ENCODE data around the gene RNFT2. TPM values are rescaled to one million over a fixed set of nuclear protein-coding genes. Genes with fewer than 3 reads are reported as not detected.
A peak's percentile ranks its signal among the peaks of the same experiment; 100 is the strongest.

Gene RNFT2
- total and polyA plus RNA-seq, 5 donors = 0.81 to 3.8 (median 2.5) TPM

DNA sequence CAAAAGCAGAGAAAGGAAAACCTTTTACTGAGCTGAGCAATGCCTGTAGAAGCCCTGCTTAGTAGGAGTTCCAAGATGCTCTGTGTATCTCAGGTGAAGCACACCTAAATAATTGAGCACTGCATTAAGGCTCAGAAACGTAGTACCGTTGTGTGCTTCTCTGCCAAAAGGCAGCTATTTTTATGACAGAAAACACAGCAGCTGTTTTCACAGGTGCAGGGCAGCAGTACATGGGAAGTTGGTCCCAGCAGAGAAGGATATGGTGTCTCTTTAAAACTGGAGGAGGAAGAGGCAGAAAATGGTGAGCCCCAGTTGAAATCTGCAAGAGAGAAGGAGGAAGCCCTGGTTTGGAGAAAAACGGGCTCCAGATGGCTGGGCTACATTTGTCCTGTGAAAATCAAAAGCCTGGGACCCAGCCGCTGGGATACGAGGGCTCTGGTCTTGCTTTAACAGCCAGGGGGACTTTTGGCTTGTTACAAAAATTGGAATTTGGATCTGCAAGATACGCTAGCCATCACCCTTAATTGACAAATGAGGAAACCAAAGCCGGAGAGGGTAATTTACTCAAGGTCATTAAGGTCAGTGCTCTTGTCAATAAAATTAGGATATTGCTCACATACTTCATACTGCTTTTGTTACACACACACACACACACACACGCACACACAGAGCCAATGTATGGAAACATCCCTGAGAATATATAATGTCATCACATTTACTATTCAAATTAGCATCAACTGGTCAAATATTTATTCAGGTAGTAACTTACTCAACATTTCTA lies 27.6 kb upstream of the RNFT2 start:
- H3K9me3 ChIP-seq (ENCODE audit: control insufficient read depth, low read length) = no peaks in the 10 kb centered on the region
- 61% methylated on average over 8 of the region's 8 CpGs for WGBS
- H3K27me3 ChIP-seq (ENCODE audit: control insufficient read depth, insufficient read depth) = no peaks in the 10 kb centered on the region
- H3K4me1 ChIP-seq (ENCODE audit: control insufficient read depth, insufficient read depth, low read length) = peaks cover 4% of the 10 kb centered on the region
- intact Hi-C loops (cut with DNase I) = loop anchor here in 1 of 4 donors (10.0 kb wide), 1 partner anchor 716 kb away; no protein-coding TSS in a partner anchor
- DNase-seq = no peak
- no peak overlapping the region for H3K27ac ChIP-seq (ENCODE audit: low read length)
- no peak for ATAC-seq
- no peak overlapping the region for H3K4me3 ChIP-seq (ENCODE audit: low read length)

DNA sequence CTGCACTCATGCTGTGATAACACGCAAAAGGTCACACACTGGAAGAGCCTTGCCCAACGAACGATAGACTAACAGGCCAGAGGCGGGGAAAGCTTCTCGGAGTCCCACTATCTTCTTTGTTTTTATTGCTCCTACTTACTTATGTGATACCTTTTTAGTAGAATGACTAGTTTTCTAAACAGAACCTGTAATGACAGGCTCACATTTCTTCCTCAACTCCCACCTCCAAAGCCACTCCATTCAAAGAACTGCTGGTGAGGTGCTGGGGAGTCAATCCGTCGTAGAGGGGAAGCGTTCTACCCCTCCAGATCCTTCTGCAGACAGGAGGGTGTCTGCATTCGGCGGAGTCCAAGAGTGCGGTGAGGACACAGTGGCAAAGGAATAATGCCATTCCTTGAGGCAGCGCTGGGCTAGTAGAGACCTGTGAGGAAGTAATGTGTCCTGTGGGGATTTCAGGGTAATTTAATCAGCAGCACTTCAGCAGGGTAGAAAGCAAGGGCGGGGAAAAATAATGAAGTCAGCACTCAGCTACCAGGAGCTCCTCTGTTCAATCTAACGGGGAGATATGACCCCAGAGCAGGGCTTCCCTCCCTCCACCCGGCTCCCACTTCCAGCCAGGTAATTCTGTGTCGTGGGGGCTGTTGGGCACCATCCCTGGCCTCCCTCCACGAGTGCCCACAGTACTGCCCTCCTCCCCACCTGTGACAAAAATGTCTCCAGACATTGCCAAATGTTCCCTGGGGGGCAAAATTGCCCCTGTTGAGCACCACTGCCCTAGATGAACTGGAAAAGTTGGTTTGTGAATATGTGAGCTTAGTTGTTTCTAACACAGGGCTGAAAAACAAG lies 25.4 kb upstream of the RNFT2 start:
- no peak for DNase-seq
- peaks cover 6% of the 10 kb centered on the region for H3K4me1 ChIP-seq (ENCODE audit: control insufficient read depth, insufficient read depth, low read length)
- no peak overlapping the region for H3K27ac ChIP-seq (ENCODE audit: low read length)
- H3K9me3 ChIP-seq (ENCODE audit: control insufficient read depth, low read length) = no peaks in the 10 kb centered on the region
- 83% methylated on average over 17 of the region's 17 CpGs for WGBS
- H3K27me3 ChIP-seq (ENCODE audit: control insufficient read depth, insufficient read depth) = no peaks in the 10 kb centered on the region
- intact Hi-C loops (cut with DNase I) = loop anchor here in 1 of 4 donors (10.0 kb wide), 1 partner anchor 718 kb away; no protein-coding TSS in a partner anchor
- H3K4me3 ChIP-seq (ENCODE audit: low read length) = no peak overlapping the region
- no peak for ATAC-seq

DNA sequence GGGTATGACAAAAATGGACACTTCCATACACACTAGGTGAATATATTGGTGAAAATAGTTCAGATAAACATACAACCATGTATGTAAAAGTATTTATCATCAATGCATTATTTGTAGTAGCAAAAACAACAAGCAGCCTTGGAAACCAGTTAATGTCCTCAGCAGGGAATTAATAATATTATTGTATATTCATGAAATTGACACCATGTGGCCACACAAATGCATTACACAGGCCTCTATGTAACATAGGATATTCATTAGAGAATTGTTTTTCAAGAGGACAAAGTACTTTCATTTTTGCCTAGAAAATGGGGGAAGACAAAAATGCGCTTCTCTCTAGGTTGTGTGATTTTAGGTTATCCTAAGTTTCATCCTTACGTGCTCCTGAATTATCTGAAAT lies 24.6 kb upstream of the RNFT2 start:
- Histone ChIP-seq H3K27me3 (ENCODE audit: control insufficient read depth, insufficient read depth) (no peaks in the 10 kb centered on the region), H3K27ac (ENCODE audit: low read length) (no peak overlapping the region), H3K4me3 (ENCODE audit: low read length) (no peak overlapping the region), H3K9me3 (ENCODE audit: control insufficient read depth, low read length) (no peaks in the 10 kb centered on the region), H3K4me1 (ENCODE audit: control insufficient read depth, insufficient read depth, low read length) (peaks cover 9% of the 10 kb centered on the region)
- 97% methylated on average over 2 of the region's 2 CpGs for WGBS
- no peak for ATAC-seq
- DNase-seq = no peak
- intact Hi-C loops (cut with DNase I) = loop anchor here in 1 of 4 donors (10.0 kb wide), 1 partner anchor 719 kb away; no protein-coding TSS in a partner anchor

DNA sequence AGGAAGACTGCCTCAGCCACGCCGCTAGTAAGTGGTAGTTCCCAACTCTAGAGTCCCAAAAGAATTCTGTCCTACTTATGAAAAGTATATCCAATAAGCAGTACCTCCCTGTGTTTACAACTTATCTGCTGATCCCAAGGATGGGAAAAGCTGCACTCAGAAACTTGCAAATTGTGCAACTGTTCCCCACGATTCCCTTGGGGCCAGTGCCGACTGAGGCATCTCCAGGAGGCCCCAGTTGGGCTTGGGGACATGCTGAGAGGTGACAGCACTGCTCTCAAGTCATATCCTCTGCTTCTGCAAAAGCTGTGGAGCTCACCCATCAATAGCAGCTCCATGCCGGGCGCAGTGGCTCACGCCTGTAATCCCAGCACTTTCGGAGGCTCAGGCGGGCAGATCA lies 23.9 kb upstream of the RNFT2 start:
- H3K4me3 ChIP-seq (ENCODE audit: low read length) = no peak overlapping the region
- no peak overlapping the region for H3K27ac ChIP-seq (ENCODE audit: low read length)
- DNase-seq = no peak
- no peaks in the 10 kb centered on the region for H3K27me3 ChIP-seq (ENCODE audit: control insufficient read depth, insufficient read depth)
- 84% methylated on average over 9 of the region's 9 CpGs for WGBS
- ATAC-seq = no peak
- peaks cover 6% of the 10 kb centered on the region for H3K4me1 ChIP-seq (ENCODE audit: control insufficient read depth, insufficient read depth, low read length)
- intact Hi-C loops (cut with DNase I) = loop anchor here in 1 of 4 donors (10.0 kb wide), 1 partner anchor 719 kb away; no protein-coding TSS in a partner anchor
- no peaks in the 10 kb centered on the region for H3K9me3 ChIP-seq (ENCODE audit: control insufficient read depth, low read length)

DNA sequence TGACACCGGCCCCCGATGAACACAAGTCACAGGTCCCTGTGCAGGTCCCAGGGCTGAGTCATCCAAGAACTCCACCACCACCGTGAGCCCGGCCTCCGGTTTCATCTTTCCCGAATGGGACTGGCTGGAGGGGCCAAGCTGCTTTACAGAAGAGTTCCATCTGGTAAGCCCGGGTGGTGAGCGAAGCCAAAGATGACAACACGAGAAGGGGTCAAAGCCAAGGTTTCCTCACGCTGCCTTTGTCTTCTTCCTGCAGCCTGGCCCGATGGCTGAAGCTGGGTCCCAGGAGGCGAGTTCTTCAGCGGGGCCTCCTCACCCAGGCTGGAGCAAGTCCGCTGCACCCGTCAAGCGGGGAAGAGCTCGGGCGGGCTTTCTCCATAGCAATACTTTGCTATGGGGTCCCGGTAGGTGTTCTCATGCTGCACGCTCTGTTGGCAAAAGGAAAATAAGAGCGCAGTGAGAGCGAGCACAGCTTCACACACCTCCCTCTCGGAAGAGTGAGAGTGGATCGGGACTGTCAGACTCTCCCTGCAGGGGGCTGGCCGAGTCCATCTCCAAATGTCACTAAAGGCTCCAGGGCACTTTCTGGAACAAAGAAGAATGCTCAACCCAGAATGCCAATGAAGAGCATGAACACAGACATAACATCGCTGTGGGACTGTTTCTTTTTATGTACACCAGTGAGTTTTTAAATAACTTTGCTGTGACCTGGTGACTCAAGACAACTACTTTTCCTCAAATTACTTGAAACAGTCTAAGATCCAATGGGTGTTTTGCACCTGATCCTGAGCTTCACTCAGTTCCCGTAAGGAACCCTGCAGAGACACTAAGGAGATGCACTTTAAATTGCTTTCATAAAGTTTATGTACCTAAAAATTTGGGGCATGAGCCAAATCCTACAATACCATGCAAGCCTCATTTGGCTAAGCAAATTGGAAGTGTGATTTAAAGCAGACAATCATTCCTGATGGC lies 20.4 kb upstream of the RNFT2 start:
- H3K27ac ChIP-seq (ENCODE audit: low read length) = no peak overlapping the region
- peak; percentile 83 to 89 for ATAC-seq

DNA sequence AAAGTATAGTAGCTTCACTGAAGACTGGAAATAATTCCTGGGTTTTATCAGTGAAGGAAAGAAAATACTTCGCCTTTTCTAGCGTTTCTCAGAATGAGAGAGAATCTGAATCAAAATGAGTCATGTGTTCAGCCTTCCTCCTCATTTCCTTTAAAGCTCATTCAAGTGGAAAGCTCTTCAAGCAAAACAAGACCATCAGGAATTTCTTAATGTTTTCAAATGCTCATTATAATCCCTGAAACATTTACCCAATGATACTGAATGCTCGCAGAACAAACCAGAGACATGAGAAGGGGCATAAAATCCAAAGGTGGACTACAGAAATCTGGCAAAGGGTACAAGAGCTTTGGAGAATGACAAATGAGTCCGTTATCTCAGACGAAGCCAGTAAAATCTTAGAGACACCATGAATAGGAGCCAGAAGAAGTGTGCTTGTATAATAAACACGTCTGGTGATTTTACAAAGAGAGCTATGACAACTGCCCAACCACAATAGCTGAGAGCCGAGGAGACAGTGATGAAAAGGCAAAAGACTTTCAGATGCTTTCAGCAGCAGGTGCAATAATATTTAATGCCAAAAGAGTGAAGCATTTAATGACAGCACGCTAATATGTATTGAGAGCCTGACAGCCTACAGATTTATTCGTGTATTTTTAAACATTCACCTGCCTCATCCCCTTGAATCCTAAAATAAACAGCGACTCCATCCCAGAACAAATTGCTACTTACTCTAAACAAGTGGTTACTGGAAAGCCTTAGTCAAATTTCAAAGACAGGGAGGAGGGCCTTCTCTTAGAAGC lies 19.3 kb upstream of the RNFT2 start:
- intact Hi-C loops (cut with DNase I) = loop anchor here in 1 of 4 donors (10.0 kb wide), 1 partner anchor 724 kb away; no protein-coding TSS in a partner anchor
- peaks cover 6% of the 10 kb centered on the region for H3K4me1 ChIP-seq (ENCODE audit: control insufficient read depth, insufficient read depth, low read length)
- DNase-seq (no peak), ATAC-seq (no peak)
- no peaks in the 10 kb centered on the region for H3K27me3 ChIP-seq (ENCODE audit: control insufficient read depth, insufficient read depth)
- WGBS = 46% methylated on average over 10 of the region's 10 CpGs
- no peak overlapping the region for H3K27ac ChIP-seq (ENCODE audit: low read length)
- no peaks in the 10 kb centered on the region for H3K9me3 ChIP-seq (ENCODE audit: control insufficient read depth, low read length)
- no peak overlapping the region for H3K4me3 ChIP-seq (ENCODE audit: low read length)

More for the DNA sequence above, 20.4 kb upstream of the RNFT2 start:
- DNase-seq = peak; percentile 78 to 86 (median 85)
- Histone ChIP-seq H3K4me3 (ENCODE audit: low read length) (no peak overlapping the region), H3K9me3 (ENCODE audit: control insufficient read depth, low read length) (no peaks in the 10 kb centered on the region), H3K27me3 (ENCODE audit: control insufficient read depth, insufficient read depth) (no peaks in the 10 kb centered on the region), H3K4me1 (ENCODE audit: control insufficient read depth, insufficient read depth, low read length) (peaks cover 6% of the 10 kb centered on the region)
- WGBS = 60% methylated on average over 27 of the region's 27 CpGs
- intact Hi-C loops (cut with DNase I) = loop anchor here in 1 of 4 donors (10.0 kb wide), 1 partner anchor 723 kb away; no protein-coding TSS in a partner anchor

DNA sequence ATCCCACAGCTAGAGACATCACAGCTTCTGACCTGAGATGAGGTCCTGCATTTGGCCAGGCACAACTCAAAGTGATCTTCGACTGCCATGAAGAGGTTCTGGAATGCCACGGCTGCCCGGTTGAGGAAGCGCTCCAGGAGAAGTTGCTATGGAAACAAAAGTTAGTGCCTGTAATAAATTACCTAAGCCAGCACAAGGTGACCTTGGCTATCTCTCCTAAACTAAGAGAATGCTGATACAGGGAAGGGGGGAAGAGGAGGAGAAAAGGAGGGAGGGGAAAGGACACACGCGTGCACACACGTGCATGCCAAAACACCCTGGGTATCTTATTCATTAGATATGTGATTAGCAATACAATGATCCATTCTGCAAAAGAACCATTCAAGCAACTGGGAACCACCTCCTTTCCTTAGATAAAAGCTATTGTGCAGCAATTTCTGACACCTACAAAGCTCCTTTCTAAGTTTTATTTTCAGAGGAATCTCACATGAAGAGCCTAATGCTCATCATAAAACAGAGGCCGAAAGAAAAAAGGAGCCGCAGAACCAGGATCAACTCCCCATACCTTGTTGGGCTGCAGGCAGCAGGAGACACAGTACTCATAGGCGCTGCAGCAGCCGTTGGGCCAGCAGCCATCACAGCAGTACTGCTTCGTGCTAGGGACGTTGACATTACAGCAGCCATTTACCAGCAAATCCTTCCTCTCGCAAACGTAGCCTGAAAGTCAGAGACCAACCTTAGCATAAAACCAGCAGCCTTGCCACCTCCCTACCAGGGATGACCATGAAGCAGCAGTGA lies 18.2 kb upstream of the RNFT2 start:
- no peak overlapping the region for H3K4me3 ChIP-seq (ENCODE audit: low read length)
- no peaks in the 10 kb centered on the region for H3K27me3 ChIP-seq (ENCODE audit: control insufficient read depth, insufficient read depth)
- H3K27ac ChIP-seq (ENCODE audit: low read length) = no peak overlapping the region
- peaks cover 4% of the 10 kb centered on the region for H3K4me1 ChIP-seq (ENCODE audit: control insufficient read depth, insufficient read depth, low read length)
- no peak for ATAC-seq
- no peak for DNase-seq
- intact Hi-C loops (cut with DNase I) = loop anchor here in 1 of 4 donors (10.0 kb wide), 1 partner anchor 725 kb away; no protein-coding TSS in a partner anchor
- WGBS = 81% methylated on average over 15 of the region's 15 CpGs
- no peaks in the 10 kb centered on the region for H3K9me3 ChIP-seq (ENCODE audit: control insufficient read depth, low read length)

DNA sequence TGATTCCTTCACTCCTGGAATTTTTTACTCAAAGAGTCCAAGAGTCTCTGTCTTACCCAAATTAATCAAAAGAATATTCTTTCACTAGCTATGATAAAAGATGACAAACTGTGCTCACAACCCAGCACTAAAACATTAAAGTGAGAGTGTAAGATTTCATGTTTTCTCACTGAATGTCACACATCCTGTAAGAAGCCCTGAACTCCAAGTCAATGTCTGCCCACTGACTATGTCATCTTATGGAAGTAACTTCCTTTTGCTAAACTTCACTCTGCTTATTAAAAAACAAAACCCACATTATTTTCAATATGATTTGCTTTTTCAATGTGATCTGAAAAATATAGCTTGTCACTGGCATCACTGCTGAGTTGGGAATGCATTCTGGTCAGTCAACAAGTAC lies 15.9 kb upstream of the RNFT2 start:
- no peak overlapping the region for H3K27ac ChIP-seq (ENCODE audit: low read length)
- intact Hi-C loops (cut with DNase I) = no loop called here
- no peak overlapping the region for H3K4me3 ChIP-seq (ENCODE audit: low read length)
- DNase-seq = no peak
- no peak for ATAC-seq
- H3K9me3 ChIP-seq (ENCODE audit: control insufficient read depth, low read length) = no peaks in the 10 kb centered on the region
- no peaks in the 10 kb centered on the region for H3K27me3 ChIP-seq (ENCODE audit: control insufficient read depth, insufficient read depth)
- peaks cover 10% of the 10 kb centered on the region for H3K4me1 ChIP-seq (ENCODE audit: control insufficient read depth, insufficient read depth, low read length)

DNA sequence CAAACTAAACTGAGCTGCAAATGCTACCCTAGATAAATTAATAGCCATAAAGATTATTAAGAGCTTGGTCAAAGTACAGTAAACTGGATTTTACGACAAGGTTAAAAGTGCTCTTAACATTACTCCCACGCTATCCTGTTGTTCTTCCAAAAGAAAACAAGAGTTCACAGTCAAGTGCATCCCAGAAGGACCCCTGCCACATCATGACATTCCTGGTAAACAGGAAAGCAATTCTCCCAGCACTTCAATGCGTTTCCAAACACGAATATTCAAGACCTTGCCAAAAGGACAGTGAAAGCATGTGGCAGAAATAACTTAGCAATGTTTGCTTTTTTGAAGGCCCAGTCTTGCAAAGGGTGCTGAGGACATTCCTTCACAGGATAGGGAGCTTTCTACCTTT lies 11.4 kb upstream of the RNFT2 start:
- H3K4me3 ChIP-seq (ENCODE audit: low read length) = no peak overlapping the region
- intact Hi-C loops (cut with DNase I) = no loop called here
- no peak for ATAC-seq

More for the DNA sequence above, 11.4 kb upstream of the RNFT2 start:
- 19% methylated on average over 4 of the region's 4 CpGs for WGBS
- Histone ChIP-seq H3K4me1 (ENCODE audit: control insufficient read depth, insufficient read depth, low read length) (peaks cover 6% of the 10 kb centered on the region), H3K27me3 (ENCODE audit: control insufficient read depth, insufficient read depth) (no peaks in the 10 kb centered on the region), H3K9me3 (ENCODE audit: control insufficient read depth, low read length) (no peaks in the 10 kb centered on the region), H3K27ac (ENCODE audit: low read length) (no peak overlapping the region)
- no peak for DNase-seq
